Endothelial cell (in vitro differentiated cells): ENCODE data around the gene MOB3C. TPM values are rescaled to one million over a fixed set of nuclear protein-coding genes. Genes with fewer than 3 reads are reported as not detected.

Source experiments
- DNase-seq: peaks from one replicate; pipeline ENCODE4 v3.0.0; 2021; ENCODE audit warnings: low spot score
- H3K27ac Mint-ChIP-seq: one replicate; pipeline ENCODE4 v1.8.0; 2021; ENCODE audit warnings: mixed read lengths, inconsistent platforms; ENCODE audit not compliant: unreplicated experiment
- H3K27me3 Mint-ChIP-seq: one replicate; pipeline ENCODE4 v1.8.0; 2021; ENCODE audit warnings: mild to moderate bottlenecking, moderate library complexity, mixed read lengths, inconsistent platforms; ENCODE audit not compliant: unreplicated experiment
- H3K36me3 Mint-ChIP-seq: one replicate; pipeline ENCODE4 v1.8.0; 2021; ENCODE audit warnings: mild to moderate bottlenecking, low read depth, mixed read lengths, inconsistent platforms; ENCODE audit not compliant: unreplicated experiment
- H3K4me1 Mint-ChIP-seq: one replicate; pipeline ENCODE4 v1.8.0; 2021; ENCODE audit warnings: mild to moderate bottlenecking, mixed read lengths, inconsistent platforms; ENCODE audit not compliant: unreplicated experiment
- H3K4me3 Mint-ChIP-seq: one replicate; pipeline ENCODE4 v1.8.0; 2021; ENCODE audit warnings: mild to moderate bottlenecking, mixed read lengths, inconsistent platforms; ENCODE audit not compliant: unreplicated experiment
- H3K9me3 Mint-ChIP-seq: one replicate; pipeline ENCODE4 v1.8.0; 2021; ENCODE audit warnings: mixed read lengths, inconsistent platforms; ENCODE audit not compliant: unreplicated experiment
- CTCF ChIP-seq: fragments of 200-600 bp; sonication (generic); IDR thresholded peaks from one replicate; pipeline ENCODE4 v1.5.0; 2021; ENCODE audit warnings: antibody characterized with exemption; ENCODE audit not compliant: unreplicated experiment
- total RNA-seq: library from RNA; stranded (reverse); fragmentation: NEBNext Ultra II Directional; extraction: Animal tissue kit (Norgen Biotek cat#: 25700); gene quantifications from one replicate; pipeline ENCODE4 v1.2.1, GENCODE V29; 2021; ENCODE audit not compliant: unreplicated experiment

MOB3C gene
- total RNA-seq, 1 donor from 2014 or later, result 80.7 TPM

GRCh38 chr1:46580140-46580903, 36.3 kb downstream of the MOB3C start:
- Mint-ChIP-seq H3K27me3 (peaks cover 3% of the 10 kb centered on the region), H3K27ac (no peak overlapping the region), H3K4me3 (no peak overlapping the region), H3K4me1 (peaks cover 5% of the 10 kb centered on the region), H3K9me3 (no peaks in the 10 kb centered on the region), H3K36me3 (peaks cover 46% of the 10 kb centered on the region)
- no peak for TF ChIP-seq CTCF
- no peak for DNase-seq

- no peak for TF ChIP-seq CTCF
- DNase-seq, result no peak
- peaks cover 40% of the 10 kb centered on the region for H3K36me3 Mint-ChIP-seq
- peaks cover 3% of the 10 kb centered on the region for H3K27me3 Mint-ChIP-seq
- no peak overlapping the region for H3K4me3 Mint-ChIP-seq
- H3K27ac Mint-ChIP-seq, result no peak overlapping the region
- H3K9me3 Mint-ChIP-seq, result no peaks in the 10 kb centered on the region
- H3K4me1 Mint-ChIP-seq, result peaks cover 2% of the 10 kb centered on the region
These were observed 38.9 kb downstream of the MOB3C start for GRCh38 chr1:46577671-46578070.

GRCh38 chr1:46576596-46576995, 40.0 kb downstream of the MOB3C start:
- no peak for DNase-seq
- Mint-ChIP-seq H3K4me3 (no peak overlapping the region), H3K36me3 (peaks cover 29% of the 10 kb centered on the region), H3K27ac (no peak overlapping the region), H3K27me3 (peaks cover 6% of the 10 kb centered on the region), H3K4me1 (no peaks in the 10 kb centered on the region), H3K9me3 (no peaks in the 10 kb centered on the region)
- TF ChIP-seq CTCF, result no peak

- H3K36me3 Mint-ChIP-seq, result peaks cover 24% of the 10 kb centered on the region
- H3K9me3 Mint-ChIP-seq, result no peaks in the 10 kb centered on the region
- H3K27ac Mint-ChIP-seq, result no peak overlapping the region
- no peak overlapping the region for H3K4me3 Mint-ChIP-seq
- TF ChIP-seq CTCF, result no peak
- H3K27me3 Mint-ChIP-seq, result peaks cover 6% of the 10 kb centered on the region
- no peaks in the 10 kb centered on the region for H3K4me1 Mint-ChIP-seq
- DNase-seq, result no peak
These were observed 40.8 kb downstream of the MOB3C start for GRCh38 chr1:46575778-46576177.

- DNase-seq, result no peak
- Mint-ChIP-seq H3K27me3 (peaks cover 6% of the 10 kb centered on the region), H3K36me3 (peaks cover 19% of the 10 kb centered on the region), H3K9me3 (no peaks in the 10 kb centered on the region), H3K4me1 (no peaks in the 10 kb centered on the region), H3K4me3 (no peak overlapping the region), H3K27ac (no peak overlapping the region)
- TF ChIP-seq CTCF, result no peak
These were observed 41.3 kb downstream of the MOB3C start for GRCh38 chr1:46575300-46575699.
